HG03196 (cell line): Measurements from ENCODE around the gene RCN2.

ENCODE experiments used
- ATAC-seq: cut with Tn5 transposase; IDR thresholded peaks from one replicate; pipeline ENCODE4 v1.9.1; 2021; ENCODE audit not compliant: unreplicated experiment

RCN2 gene

GRCh38 chr15:76972389-76973361 lies 41.1 kb downstream of the RCN2 start:
- ATAC-seq = no peak

GRCh38 chr15:76973362-76973743 lies 41.8 kb downstream of the RCN2 start:
- ATAC-seq = no peak

- no peak for ATAC-seq
Observed at GRCh38 chr15:76973906-76974305, 42.4 kb downstream of the RCN2 start.

- ATAC-seq = no peak
Observed at GRCh38 chr15:76974456-76975036, 43.0 kb downstream of the RCN2 start.

- no peak for ATAC-seq
Observed at GRCh38 chr15:76976141-76976540, 44.6 kb downstream of the RCN2 start.

GRCh38 chr15:76976572-76977270 lies 45.2 kb downstream of the RCN2 start:
- ATAC-seq = no peak

GRCh38 chr15:76978522-76979330 lies 47.2 kb downstream of the RCN2 start:
- ATAC-seq = no peak

GRCh38 chr15:76979331-76979925 lies 47.9 kb downstream of the RCN2 start:
- no peak for ATAC-seq

- no peak for ATAC-seq
Observed at GRCh38 chr15:76979996-76980520, 48.5 kb downstream of the RCN2 start.

- no peak for ATAC-seq
Observed at GRCh38 chr15:76982356-76982755, 50.8 kb downstream of the RCN2 start.

- no peak for ATAC-seq
Observed at GRCh38 chr15:76982756-76983155, 51.2 kb downstream of the RCN2 start.

GRCh38 chr15:76983590-76984375 lies 52.2 kb downstream of the RCN2 start:
- no peak for ATAC-seq

- no peak for ATAC-seq
Observed at GRCh38 chr15:76986743-76987142, 55.2 kb downstream of the RCN2 start.

- ATAC-seq = no peak
Observed at GRCh38 chr15:76987276-76987675, 55.7 kb downstream of the RCN2 start.

- ATAC-seq = peak; percentile 72
Observed at GRCh38 chr15:76987896-76988860, 56.6 kb downstream of the RCN2 start.

GRCh38 chr15:76988867-76989780 lies 57.6 kb downstream of the RCN2 start:
- no peak for ATAC-seq

- no peak for ATAC-seq
Observed at GRCh38 chr15:76991048-76991447, 59.5 kb downstream of the RCN2 start.
